Measurements from ENCODE around the gene CHURC1.

Gene CHURC1

GRCh38 chr14:64940336-64940910 lies 26.2 kb downstream of the CHURC1 start:
- DNase-seq: no peak

GRCh38 chr14:64942531-64943111 lies 28.4 kb downstream of the CHURC1 start, which contains the start of gene GPX2:
Gene GPX2, minus strand, starts transcription at chr14:64942745. Its CDS starts 19 bp downstream, at chr14:64942726.
- no peak for DNase-seq

- no peak for DNase-seq
These were observed 29.3 kb downstream of the CHURC1 start for GRCh38 chr14:64943556-64943955.

- DNase-seq: no peak
These were observed 29.8 kb downstream of the CHURC1 start for GRCh38 chr14:64944041-64944440.

- no peak for DNase-seq
These were observed 30.6 kb downstream of the CHURC1 start for GRCh38 chr14:64944861-64945260.

GRCh38 chr14:64945431-64946178 lies 31.4 kb downstream of the CHURC1 start:
- DNase-seq: no peak

GRCh38 chr14:64946310-64947045 lies 32.2 kb downstream of the CHURC1 start:
- no peak for DNase-seq

GRCh38 chr14:64947710-64948611 lies 33.7 kb downstream of the CHURC1 start:
- no peak for DNase-seq

GRCh38 chr14:64948612-64949210 lies 34.5 kb downstream of the CHURC1 start:
- DNase-seq: no peak

- no peak for DNase-seq
These were observed 36.6 kb downstream of the CHURC1 start for GRCh38 chr14:64950889-64951288.

- DNase-seq: no peak
These were observed 37.0 kb downstream of the CHURC1 start for GRCh38 chr14:64951291-64951690.

- DNase-seq: no peak
These were observed 37.5 kb downstream of the CHURC1 start for GRCh38 chr14:64951724-64952123.

GRCh38 chr14:64952598-64953309 lies 38.5 kb downstream of the CHURC1 start:
- DNase-seq: no peak

- no peak for DNase-seq
These were observed 39.0 kb downstream of the CHURC1 start for GRCh38 chr14:64953310-64953654.

- DNase-seq: no peak
These were observed 39.4 kb downstream of the CHURC1 start for GRCh38 chr14:64953661-64954060.

GRCh38 chr14:64954491-64955240 lies 40.4 kb downstream of the CHURC1 start:
- DNase-seq: no peak

GRCh38 chr14:64955297-64955696 lies 41.0 kb downstream of the CHURC1 start:
- no peak for DNase-seq

GRCh38 chr14:64956697-64957406 lies 42.6 kb downstream of the CHURC1 start:
- DNase-seq: no peak

GRCh38 chr14:64958201-64958600 lies 43.9 kb downstream of the CHURC1 start:
- no peak for DNase-seq

GRCh38 chr14:64958743-64959142 lies 44.5 kb downstream of the CHURC1 start:
- DNase-seq: no peak

Measured in stimulated activated CD4-positive, alpha-beta T cell treated with anti-CD3 and anti-CD28 coated beads, Interleukin-15, amount 100 ng/mL, for 24 hours (primary cell).